ENCODE results near the gene ROCK1. TPM values are rescaled to one million over a fixed set of nuclear protein-coding genes. Genes with fewer than 3 reads are reported as not detected.

The ROCK1 gene
- total and polyA plus RNA-seq, 2 of the 8 experiments (the other 6 are each of a cell fraction or from before 2014, with no cell fraction given) = 4.2 to 48.9 TPM

DNA sequence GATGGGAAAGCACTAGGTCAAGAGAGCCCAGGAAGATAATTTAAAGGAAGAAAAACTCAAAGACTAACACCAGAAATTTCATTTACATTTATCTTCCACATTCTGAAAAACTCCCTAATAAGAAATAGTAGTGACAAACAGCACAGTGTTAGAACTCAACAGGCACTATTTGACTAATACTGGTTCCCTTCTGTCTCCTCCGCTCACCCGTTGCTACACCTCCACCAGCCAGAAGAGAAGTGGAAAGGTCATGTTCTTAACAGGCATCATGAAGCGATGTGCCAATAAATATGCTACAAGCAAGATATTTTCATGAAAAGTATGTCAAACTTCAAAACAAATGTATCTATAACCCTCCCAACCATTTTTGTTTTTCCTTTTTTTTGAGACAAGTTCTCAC is 5.7 kb downstream of the ROCK1 start:
- H3K23me2 ChIP-seq (ENCODE audit: low read depth, low read length) = no peaks in the 10 kb centered on the region
- no peaks in the 10 kb centered on the region for H3K4me1 ChIP-seq (replicated peaks in 1 of 4; ENCODE audit: control insufficient read depth in 3 of 4, insufficient read depth in 4 of 4, low read length in 3 of 4)
- H3K23ac ChIP-seq (ENCODE audit: insufficient read length) = no peak overlapping the region
- H3K36me3 ChIP-seq (ENCODE audit: control insufficient read depth in 2 of 4, insufficient read depth in 4 of 4, low read length in 3 of 4) = no peaks in the 10 kb centered on the region
- 89% methylated on average over 3 of the region's 3 CpGs; no CpG with 5 or more reads in 1 of the 2 experiments for WGBS, 2 experiments (ENCODE audit: extremely low coverage in 1 of 2, insufficient coverage in 1 of 2, insufficient read length in 1 of 2, insufficient replicate concordance in 2 of 2, low coverage in 1 of 2, low lambda C conversion rate in 2 of 2, missing lambda C conversion rate in 1 of 2)
- POLR2A ChIA-PET (ENCODE audit: partially characterized antibody) = no interaction called here
- FAIRE-seq (no peak), DNase-seq (ENCODE audit: low read depth in 1 of 2, low spot score in 2 of 2) (no peak)
- H3K79me2 ChIP-seq (ENCODE audit: control insufficient read depth in 1 of 2, insufficient read depth in 2 of 2, low read length in 2 of 2) = peaks cover 0 to 96% of the 10 kb centered on the region in 2 experiments; a peak in 3 of 4 replicates
- H2BK20ac ChIP-seq (ENCODE audit: low read length) = no peak overlapping the region
- H2BK120ac ChIP-seq (replicated peaks; ENCODE audit: low read depth, low read length) = no peak overlapping the region
- no peaks in the 10 kb centered on the region for H3K79me1 ChIP-seq (ENCODE audit: low read depth, low read length)
- H3K27me3 ChIP-seq (replicated peaks in 1 of 4; ENCODE audit: control insufficient read depth in 3 of 4, extremely low read depth in 1 of 4, insufficient read depth in 3 of 4, low read length in 3 of 4) = no peaks in the 10 kb centered on the region
- CTCF ChIA-PET (ENCODE audit: partially characterized antibody) = no interaction called here
- no peak overlapping the region for H2AFZ ChIP-seq (ENCODE audit: low read length)
- no peak overlapping the region for H4K8ac ChIP-seq (ENCODE audit: extremely low read depth, insufficient read depth, low read length)
- H3K18ac ChIP-seq (ENCODE audit: extremely low read depth, low read length) = no peak overlapping the region
- H4K5ac ChIP-seq (ENCODE audit: insufficient read length, low read depth, low read length) = no peak overlapping the region
- H2AK5ac ChIP-seq (ENCODE audit: low read depth, low read length) = no peak overlapping the region
- no peak overlapping the region for H3K56ac ChIP-seq (replicated peaks; ENCODE audit: insufficient read length, low read depth, low read length)
- H3K9ac ChIP-seq (replicated peaks in 1 of 4; ENCODE audit: extremely low read depth in 1 of 4, low read depth in 3 of 4, low read length in 3 of 4) = no peak overlapping the region
- H3K27ac ChIP-seq (ENCODE audit: low read depth, low read length) = no peak overlapping the region
- H4K20me1 ChIP-seq (replicated peaks in 1 of 2; ENCODE audit: control insufficient read depth in 1 of 2, insufficient read depth in 2 of 2, low read length in 2 of 2) = peaks cover 1 to 2% of the 10 kb centered on the region in 2 experiments
- no peak overlapping the region for H2BK15ac ChIP-seq (ENCODE audit: low read length)
- no peak overlapping the region for H3K14ac ChIP-seq (ENCODE audit: insufficient read length)
- H3K4ac ChIP-seq (replicated peaks; ENCODE audit: insufficient read length, low read depth, low read length) = no peak overlapping the region
- H3K4me3 ChIP-seq (ENCODE audit: extremely low read depth in 1 of 4, insufficient read depth in 2 of 4, low read depth in 3 of 4, low read length in 4 of 4) = no peak overlapping the region
- no peak overlapping the region for H4K91ac ChIP-seq (replicated peaks; ENCODE audit: insufficient read length, low read length)
- H2BK12ac ChIP-seq (ENCODE audit: low read depth, low read length) = no peak overlapping the region
- no peak overlapping the region for H3K4me2 ChIP-seq (ENCODE audit: insufficient read depth in 1 of 2, low read depth in 2 of 2, low read length in 2 of 2)
- H2BK5ac ChIP-seq (ENCODE audit: low read depth, low read length) = no peak overlapping the region
- H3K9me3 ChIP-seq (ENCODE audit: insufficient read depth in 2 of 2, low read depth in 1 of 2, low read length in 1 of 2) = no peaks in the 10 kb centered on the region
- TF ChIP-seq, protein P1, sequence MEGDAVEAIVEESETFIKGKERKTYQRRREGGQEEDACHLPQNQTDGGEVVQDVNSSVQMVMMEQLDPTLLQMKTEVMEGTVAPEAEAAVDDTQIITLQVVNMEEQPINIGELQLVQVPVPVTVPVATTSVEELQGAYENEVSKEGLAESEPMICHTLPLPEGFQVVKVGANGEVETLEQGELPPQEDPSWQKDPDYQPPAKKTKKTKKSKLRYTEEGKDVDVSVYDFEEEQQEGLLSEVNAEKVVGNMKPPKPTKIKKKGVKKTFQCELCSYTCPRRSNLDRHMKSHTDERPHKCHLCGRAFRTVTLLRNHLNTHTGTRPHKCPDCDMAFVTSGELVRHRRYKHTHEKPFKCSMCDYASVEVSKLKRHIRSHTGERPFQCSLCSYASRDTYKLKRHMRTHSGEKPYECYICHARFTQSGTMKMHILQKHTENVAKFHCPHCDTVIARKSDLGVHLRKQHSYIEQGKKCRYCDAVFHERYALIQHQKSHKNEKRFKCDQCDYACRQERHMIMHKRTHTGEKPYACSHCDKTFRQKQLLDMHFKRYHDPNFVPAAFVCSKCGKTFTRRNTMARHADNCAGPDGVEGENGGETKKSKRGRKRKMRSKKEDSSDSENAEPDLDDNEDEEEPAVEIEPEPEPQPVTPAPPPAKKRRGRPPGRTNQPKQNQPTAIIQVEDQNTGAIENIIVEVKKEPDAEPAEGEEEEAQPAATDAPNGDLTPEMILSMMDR (IDR thresholded peaks at IDR 0.05; ENCODE audit: control extremely low read depth in 1 of 3, insufficient read depth in 1 of 3, low read depth in 1 of 3, low read length in 3 of 3) = no peak
- TF ChIP-seq RNF2 (IDR thresholded peaks at IDR 0.05; ENCODE audit: borderline replicate concordance, low read depth, low read length, missing control alignments, poor library complexity, severe bottlenecking) (no peak), CBX5 (IDR thresholded peaks at IDR 0.05; ENCODE audit: low read depth, low read length) (no peak), SIN3A (conservative IDR thresholded peaks at IDR 0.05 in 1 of 2, IDR thresholded peaks at IDR 0.05 in 1 of 2; ENCODE audit: low read depth in 1 of 2, low read length in 2 of 2) (no peak), NRF1 (IDR thresholded peaks at IDR 0.05; ENCODE audit: low read depth, low read length) (no peak), GTF2F1 (IDR thresholded peaks at IDR 0.05; ENCODE audit: borderline replicate concordance, low read depth, low read length) (no peak), POU5F1 (IDR thresholded peaks at IDR 0.05; ENCODE audit: low read depth, low read length) (no peak), GABPA (IDR thresholded peaks at IDR 0.05; ENCODE audit: borderline replicate concordance, insufficient read depth, low read length) (no peak), ASH2L (IDR thresholded peaks at IDR 0.05; ENCODE audit: low read length) (no peak), SP2 (IDR thresholded peaks at IDR 0.05; ENCODE audit: low read length) (no peak), HDAC2 (IDR thresholded peaks at IDR 0.05; ENCODE audit: borderline replicate concordance in 1 of 2, low read depth in 2 of 2, low read length in 2 of 2) (no peak), CREB1 (IDR thresholded peaks at IDR 0.05) (no peak)

All from H1 (cell line).